Central memory CD8-positive, alpha-beta T cell (primary cell): ENCODE results near the gene PGAM1.
"Not testable (repeated sequence)": the region's sequence is repeated elsewhere in the genome, so short reads cannot be mapped to it uniquely, and the experiment has no call there.

Experiments used
- ATAC-seq: fragments of 150-1000 bp; cut with Tn5 transposase; replicated peaks from 2 replicates; pipeline ENCODE4 v1.10.0; 2022; ENCODE audit warnings: mild to moderate bottlenecking, moderate FRiP score, moderate number of reproducible peaks; ENCODE audit not compliant: poor library complexity, severe bottlenecking; ENCODE audit errors: extremely low read depth
- DNase-seq, 2 donors: peaks; one replicate each; pipeline ENCODE4 v3.0.0; 2021; ENCODE audit warnings: low spot score in 2 of 2
- H3K27ac Mint-ChIP-seq: one replicate; pipeline ENCODE4 v1.8.0; 2022; ENCODE audit warnings: low read depth, mild to moderate bottlenecking, moderate library complexity, mixed read lengths
- H3K27me3 Mint-ChIP-seq: one replicate; pipeline ENCODE4 v1.8.0; 2022; ENCODE audit warnings: mixed read lengths
- H3K36me3 Mint-ChIP-seq: one replicate; pipeline ENCODE4 v1.8.0; 2022; ENCODE audit warnings: mild to moderate bottlenecking, moderate library complexity, mixed read lengths; ENCODE audit not compliant: insufficient read depth
- H3K4me1 Mint-ChIP-seq: one replicate; pipeline ENCODE4 v1.8.0; 2022; ENCODE audit warnings: mixed read lengths
- H3K4me3 Mint-ChIP-seq: one replicate; pipeline ENCODE4 v1.8.0; 2022; ENCODE audit warnings: mild to moderate bottlenecking, moderate library complexity, mixed read lengths
- H3K9me3 Mint-ChIP-seq: one replicate; pipeline ENCODE4 v1.8.0; 2022; ENCODE audit warnings: mixed read lengths

PGAM1 gene

GRCh38 chr10:97416565-97416964, 9.4 kb upstream of the PGAM1 start:
- Mint-ChIP-seq H3K27me3 (no peaks in the 10 kb centered on the region), H3K9me3 (no peaks in the 10 kb centered on the region), H3K27ac (peak overlapping the region; percentile 16), H3K36me3 (peaks cover 11% of the 10 kb centered on the region), H3K4me3 (peak overlapping the region; percentile 3), H3K4me1 (peaks cover 44% of the 10 kb centered on the region)
- DNase-seq (no peak), ATAC-seq (no peak)

- H3K27ac Mint-ChIP-seq, DNase-seq, ATAC-seq, H3K27me3 Mint-ChIP-seq, H3K9me3 Mint-ChIP-seq, H3K4me3 Mint-ChIP-seq: not testable (repeated sequence)
- peaks cover 20% of the 10 kb centered on the region for H3K36me3 Mint-ChIP-seq
- peaks cover 39% of the 10 kb centered on the region for H3K4me1 Mint-ChIP-seq
Observed at GRCh38 chr10:97423757-97424098, 2.3 kb upstream of the PGAM1 start.

GRCh38 chr10:97426776-97427570, 982 bp downstream of the PGAM1 start:
- DNase-seq: no peak
- Mint-ChIP-seq H3K4me3 (peak overlapping the region; percentile 88), H3K9me3 (no peaks in the 10 kb centered on the region), H3K27me3 (no peaks in the 10 kb centered on the region), H3K27ac (peak overlapping the region; percentile 95), H3K4me1 (peaks cover 30% of the 10 kb centered on the region), H3K36me3 (peaks cover 42% of the 10 kb centered on the region)
- no peak for ATAC-seq

GRCh38 chr10:97427571-97428179, 1.7 kb downstream of the PGAM1 start:
- Mint-ChIP-seq H3K4me3 (peak overlapping the region; percentile 88), H3K27ac (peak overlapping the region; percentile 55), H3K27me3 (no peaks in the 10 kb centered on the region), H3K4me1 (peaks cover 30% of the 10 kb centered on the region), H3K9me3 (no peaks in the 10 kb centered on the region), H3K36me3 (peaks cover 45% of the 10 kb centered on the region)
- no peak for DNase-seq
- ATAC-seq: no peak

- Mint-ChIP-seq H3K36me3 (peaks cover 42% of the 10 kb centered on the region), H3K4me3 (peak overlapping the region; percentile 88), H3K9me3 (no peaks in the 10 kb centered on the region), H3K27me3 (no peaks in the 10 kb centered on the region), H3K27ac (peak overlapping the region; percentile 55), H3K4me1 (peaks cover 30% of the 10 kb centered on the region)
- no peak for DNase-seq
- no peak for ATAC-seq
Observed at GRCh38 chr10:97428572-97428981, 2.6 kb downstream of the PGAM1 start.

GRCh38 chr10:97434055-97434454, 8.1 kb downstream of the PGAM1 start:
- no peak for ATAC-seq
- no peak overlapping the region for H3K4me3 Mint-ChIP-seq

GRCh38 chr10:97434557-97434956, 8.6 kb downstream of the PGAM1 start:
- peaks cover 65% of the 10 kb centered on the region for H3K36me3 Mint-ChIP-seq
- H3K27ac Mint-ChIP-seq: no peak overlapping the region
- ATAC-seq (no peak), DNase-seq (no peak)
- no peak overlapping the region for H3K4me3 Mint-ChIP-seq
- H3K4me1 Mint-ChIP-seq: no peaks in the 10 kb centered on the region
- no peaks in the 10 kb centered on the region for H3K9me3 Mint-ChIP-seq
- H3K27me3 Mint-ChIP-seq: no peaks in the 10 kb centered on the region

More at GRCh38 chr10:97434055-97434454, 8.1 kb downstream of the PGAM1 start:
- peaks cover 61% of the 10 kb centered on the region for H3K36me3 Mint-ChIP-seq
- no peaks in the 10 kb centered on the region for H3K27me3 Mint-ChIP-seq
- no peaks in the 10 kb centered on the region for H3K9me3 Mint-ChIP-seq
- H3K27ac Mint-ChIP-seq: no peak overlapping the region
- H3K4me1 Mint-ChIP-seq: no peaks in the 10 kb centered on the region
- DNase-seq: no peak

GRCh38 chr10:97435211-97435610, 9.2 kb downstream of the PGAM1 start:
- ATAC-seq (no peak), DNase-seq (no peak)
- Mint-ChIP-seq H3K27me3 (no peaks in the 10 kb centered on the region), H3K27ac (peak overlapping the region; percentile 27), H3K4me1 (no peaks in the 10 kb centered on the region), H3K9me3 (no peaks in the 10 kb centered on the region), H3K36me3 (peaks cover 63% of the 10 kb centered on the region), H3K4me3 (no peak overlapping the region)

GRCh38 chr10:97442277-97442676, 16.3 kb downstream of the PGAM1 start:
- Mint-ChIP-seq H3K27ac (no peak overlapping the region), H3K9me3 (no peaks in the 10 kb centered on the region), H3K36me3 (peaks cover 46% of the 10 kb centered on the region), H3K27me3 (no peaks in the 10 kb centered on the region), H3K4me3 (no peak overlapping the region), H3K4me1 (peaks cover 28% of the 10 kb centered on the region)
- no peak for ATAC-seq
- DNase-seq: no peak

- peak overlapping the region; percentile 93 for H3K27ac Mint-ChIP-seq
- H3K4me1 Mint-ChIP-seq: peaks cover 42% of the 10 kb centered on the region
Observed at GRCh38 chr10:97444212-97444611, 18.2 kb downstream of the PGAM1 start.

GRCh38 chr10:97445357-97445721, 19.3 kb downstream of the PGAM1 start:
- ATAC-seq: peak; percentile 1
- H3K4me1 Mint-ChIP-seq: peaks cover 46% of the 10 kb centered on the region
- peak overlapping the region; percentile 93 for H3K27ac Mint-ChIP-seq

More at GRCh38 chr10:97444212-97444611, 18.2 kb downstream of the PGAM1 start:
- no peak for DNase-seq
- no peak for ATAC-seq
- Mint-ChIP-seq H3K27me3 (no peaks in the 10 kb centered on the region), H3K9me3 (no peaks in the 10 kb centered on the region), H3K4me3 (no peak overlapping the region), H3K36me3 (peaks cover 34% of the 10 kb centered on the region)

GRCh38 chr10:97445722-97446639, 20.0 kb downstream of the PGAM1 start, which contains the start of the genes EXOSC1 and ZDHHC16:
TSS of gene EXOSC1 (minus strand) at chr10:97446006. CDS start at chr10:97445985, 21 bp downstream.
TSS of gene ZDHHC16 (plus strand) at chr10:97446175. CDS start at chr10:97451676, 5,501 bp downstream.
- Mint-ChIP-seq H3K36me3 (peaks cover 21% of the 10 kb centered on the region), H3K27me3 (no peaks in the 10 kb centered on the region), H3K4me3 (peak within 1 kb of the TSS; percentile 98), H3K9me3 (no peaks in the 10 kb centered on the region), H3K4me1 (peaks cover 52% of the 10 kb centered on the region), H3K27ac (peak within 1 kb of the TSS; percentile 93)
- DNase-seq (peak; percentile 71 to 81), ATAC-seq (peak; percentile 98)

More at GRCh38 chr10:97445357-97445721, 19.3 kb downstream of the PGAM1 start:
- H3K9me3 Mint-ChIP-seq: no peaks in the 10 kb centered on the region
- no peak for DNase-seq
- peak overlapping the region; percentile 98 for H3K4me3 Mint-ChIP-seq
- no peaks in the 10 kb centered on the region for H3K27me3 Mint-ChIP-seq
- H3K36me3 Mint-ChIP-seq: peaks cover 27% of the 10 kb centered on the region
